Upper lobe of right lung (tissue), 1 donor: ENCODE results near the gene FBXO30. TPM values are rescaled to one million over a fixed set of nuclear protein-coding genes. Genes with fewer than 3 reads are reported as not detected.

Source experiments
- ATAC-seq: fragments of 200-7000 bp; cut with Tn5 transposase; one replicate; pipeline ENCODE4 v1.9.1; 2020; ENCODE audit warnings: mild to moderate bottlenecking, moderate library complexity
- DNase-seq: peaks from one replicate; pipeline ENCODE4 v3.0.0-alpha.2; 2020
- H3K27ac ChIP-seq: fragments of 200-600 bp; one replicate; pipeline ENCODE4 v1.8.0; 2022
- H3K27me3 ChIP-seq: fragments of 200-600 bp; one replicate; pipeline ENCODE4 v1.8.0; 2022; ENCODE audit warnings: mild to moderate bottlenecking
- H3K36me3 ChIP-seq: fragments of 200-600 bp; one replicate; pipeline ENCODE4 v1.8.0; 2022
- H3K4me1 ChIP-seq: fragments of 200-600 bp; one replicate; pipeline ENCODE4 v1.8.0; 2022
- H3K4me3 ChIP-seq: fragments of 200-600 bp; one replicate; pipeline ENCODE4 v1.8.0; 2022; ENCODE audit warnings: mild to moderate bottlenecking
- H3K9me3 ChIP-seq: fragments of 200-600 bp; one replicate; pipeline ENCODE4 v1.8.0; 2022
- intact Hi-C: fragments of 100-400 bp; cut with DNase I; formaldehyde crosslinking; loops from one replicate; pipeline ENCODE4 v1.11.0; 2022
- total RNA-seq: library from RNA; stranded (reverse); fragmentation: NEBNext Ultra II Directional; extraction: Animal tissue kit (Norgen Biotek cat#: 25700); gene quantifications from one replicate; pipeline ENCODE4 v1.2.1, GENCODE V29; 2021
- TF ChIP-seq, protein P1 (sequence below): fragments of 200-600 bp; IDR thresholded peaks from one replicate; pipeline ENCODE4 v1.8.0; 2022; ENCODE audit warnings: antibody characterized with exemption
- donor health status: DM: no; HTN: yes; CAD: no; lungs with severe emphysema.

The FBXO30 gene
- total RNA-seq, 1 donor from 2014 or later = 9.4 TPM

DNA sequence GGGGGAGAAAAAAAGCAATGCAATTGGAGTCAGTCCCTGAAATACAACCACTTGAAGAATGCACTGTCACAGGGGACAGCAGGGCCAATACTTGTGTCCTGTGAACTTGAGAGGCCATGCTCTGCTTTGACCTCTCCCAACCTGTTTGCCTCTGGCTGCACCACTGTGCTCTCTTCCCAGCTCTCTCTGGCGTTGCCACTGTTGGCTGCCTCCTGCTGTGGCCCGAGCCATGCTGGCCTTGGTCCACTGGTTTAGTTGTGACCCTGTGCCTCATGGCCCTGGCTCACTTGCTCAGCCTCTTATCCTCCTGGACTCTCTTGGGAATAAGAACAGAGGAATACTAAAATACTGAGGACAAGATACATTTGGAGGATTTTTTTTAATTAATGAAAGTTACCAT lies 14.5 kb upstream of the FBXO30 start:
- Histone ChIP-seq H3K27ac (no peak overlapping the region), H3K27me3 (no peaks in the 10 kb centered on the region), H3K4me1 (no peaks in the 10 kb centered on the region), H3K9me3 (no peaks in the 10 kb centered on the region), H3K36me3 (no peaks in the 10 kb centered on the region), H3K4me3 (no peak overlapping the region)
- ATAC-seq (no peak), DNase-seq (no peak)
- TF ChIP-seq, protein P1, sequence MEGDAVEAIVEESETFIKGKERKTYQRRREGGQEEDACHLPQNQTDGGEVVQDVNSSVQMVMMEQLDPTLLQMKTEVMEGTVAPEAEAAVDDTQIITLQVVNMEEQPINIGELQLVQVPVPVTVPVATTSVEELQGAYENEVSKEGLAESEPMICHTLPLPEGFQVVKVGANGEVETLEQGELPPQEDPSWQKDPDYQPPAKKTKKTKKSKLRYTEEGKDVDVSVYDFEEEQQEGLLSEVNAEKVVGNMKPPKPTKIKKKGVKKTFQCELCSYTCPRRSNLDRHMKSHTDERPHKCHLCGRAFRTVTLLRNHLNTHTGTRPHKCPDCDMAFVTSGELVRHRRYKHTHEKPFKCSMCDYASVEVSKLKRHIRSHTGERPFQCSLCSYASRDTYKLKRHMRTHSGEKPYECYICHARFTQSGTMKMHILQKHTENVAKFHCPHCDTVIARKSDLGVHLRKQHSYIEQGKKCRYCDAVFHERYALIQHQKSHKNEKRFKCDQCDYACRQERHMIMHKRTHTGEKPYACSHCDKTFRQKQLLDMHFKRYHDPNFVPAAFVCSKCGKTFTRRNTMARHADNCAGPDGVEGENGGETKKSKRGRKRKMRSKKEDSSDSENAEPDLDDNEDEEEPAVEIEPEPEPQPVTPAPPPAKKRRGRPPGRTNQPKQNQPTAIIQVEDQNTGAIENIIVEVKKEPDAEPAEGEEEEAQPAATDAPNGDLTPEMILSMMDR = no peak
- intact Hi-C loops = no loop called here

DNA sequence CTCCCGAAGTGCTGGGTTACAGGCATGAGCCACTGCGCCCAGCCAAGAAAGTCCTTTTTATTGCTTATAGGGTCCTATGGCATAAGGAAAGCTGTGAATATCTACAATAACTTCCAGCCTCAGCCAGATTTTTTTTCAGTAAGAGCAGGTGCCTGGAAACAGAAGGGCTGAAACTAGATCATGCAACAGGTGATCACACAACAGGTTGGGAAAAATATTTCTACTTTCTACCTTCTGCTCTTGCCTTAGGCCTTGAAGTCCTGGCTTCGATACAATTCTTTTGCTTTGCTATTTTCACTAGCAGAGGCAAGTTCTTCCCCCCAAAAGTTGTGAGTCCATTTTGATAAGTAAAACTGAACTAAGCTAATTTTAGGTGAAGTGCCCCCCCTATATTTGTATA lies 9.7 kb upstream of the FBXO30 start:
- intact Hi-C loops = no loop called here
- DNase-seq = no peak

DNA sequence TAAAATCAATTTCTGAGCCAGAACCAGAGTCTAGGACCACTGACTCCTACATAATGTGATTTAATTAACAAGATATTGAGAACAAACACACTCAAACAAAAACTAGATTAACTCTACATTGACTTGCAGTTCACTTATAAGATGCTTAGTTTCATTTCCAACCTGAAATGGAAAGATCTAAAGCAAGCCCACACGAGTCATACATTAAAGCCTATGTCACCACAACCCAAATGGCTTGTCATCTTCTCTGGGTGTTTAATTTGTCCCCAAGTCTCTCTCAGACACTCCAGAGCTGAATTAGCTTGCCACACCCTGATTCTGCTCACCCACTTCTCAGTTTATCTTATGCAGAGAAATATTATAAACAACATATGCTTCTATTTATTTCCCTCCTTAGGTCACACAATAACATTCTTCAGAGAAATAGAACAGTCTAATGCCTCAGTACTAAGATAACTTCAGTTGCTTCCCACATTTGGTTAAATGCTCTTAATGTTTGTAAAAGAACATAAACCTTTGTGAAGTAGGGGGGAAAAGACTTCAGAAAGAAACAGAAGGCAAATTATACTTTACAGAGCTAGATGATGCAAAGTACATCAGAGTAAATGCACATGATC lies 8.8 kb upstream of the FBXO30 start:
- Histone ChIP-seq H3K27me3 (no peaks in the 10 kb centered on the region), H3K9me3 (no peaks in the 10 kb centered on the region), H3K27ac (no peak overlapping the region), H3K36me3 (no peaks in the 10 kb centered on the region), H3K4me1 (no peaks in the 10 kb centered on the region), H3K4me3 (no peak overlapping the region)
- TF ChIP-seq, protein P1 = no peak
- intact Hi-C loops = no loop called here
- ATAC-seq = no peak
- DNase-seq = no peak

More for the DNA sequence above, 9.7 kb upstream of the FBXO30 start:
- no peaks in the 10 kb centered on the region for H3K4me1 ChIP-seq
- H3K9me3 ChIP-seq = no peaks in the 10 kb centered on the region
- H3K27ac ChIP-seq = no peak overlapping the region
- no peak for ATAC-seq
- no peaks in the 10 kb centered on the region for H3K36me3 ChIP-seq
- TF ChIP-seq, protein P1 = no peak
- H3K4me3 ChIP-seq = no peak overlapping the region
- no peaks in the 10 kb centered on the region for H3K27me3 ChIP-seq

DNA sequence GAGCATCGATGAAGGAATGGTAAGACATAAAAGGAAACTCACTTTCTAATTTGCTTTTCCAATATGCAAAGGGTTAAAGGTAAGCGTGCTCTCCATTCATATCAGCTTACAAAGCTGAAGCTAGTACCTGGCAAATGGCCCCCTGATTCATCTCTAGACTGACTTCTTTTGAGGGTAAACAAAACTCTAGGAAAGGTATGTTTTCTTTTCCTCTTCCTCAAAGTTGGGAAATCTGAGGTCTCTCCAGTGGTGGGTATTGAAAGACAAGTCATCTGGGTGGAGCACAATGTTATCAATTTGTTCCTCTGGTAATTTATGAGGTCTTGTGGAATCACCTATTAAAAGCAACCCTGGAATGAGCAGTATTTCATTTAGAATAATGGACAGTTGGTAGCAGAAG lies 7.9 kb upstream of the FBXO30 start:
- H3K9me3 ChIP-seq = no peaks in the 10 kb centered on the region
- no peaks in the 10 kb centered on the region for H3K36me3 ChIP-seq
- intact Hi-C loops = no loop called here
- H3K27me3 ChIP-seq = no peaks in the 10 kb centered on the region
- no peak for ATAC-seq
- no peak for DNase-seq
- TF ChIP-seq, protein P1 = no peak
- H3K27ac ChIP-seq = no peak overlapping the region
- no peaks in the 10 kb centered on the region for H3K4me1 ChIP-seq
- no peak overlapping the region for H3K4me3 ChIP-seq

DNA sequence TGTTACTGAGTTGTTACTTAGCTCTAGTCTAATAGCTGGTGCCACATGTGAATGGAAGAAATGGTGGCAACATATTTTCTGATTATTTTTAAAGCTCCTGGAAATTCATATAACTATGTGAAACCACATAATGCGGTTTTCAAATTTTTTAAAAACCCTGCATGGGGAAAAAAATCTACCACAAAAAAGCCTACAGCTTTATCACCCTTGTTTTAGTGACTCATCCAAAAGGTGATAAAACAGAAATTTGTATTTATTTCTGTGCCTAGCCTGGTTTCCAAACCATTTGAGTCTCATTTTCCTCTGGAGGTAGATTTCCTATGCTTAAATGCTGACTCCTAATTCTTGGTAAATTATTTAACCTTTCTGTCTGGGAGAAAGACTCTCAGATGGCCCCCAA lies 5.4 kb upstream of the FBXO30 start:
- TF ChIP-seq, protein P1 = no peak
- peaks cover 11% of the 10 kb centered on the region for H3K4me1 ChIP-seq
- ATAC-seq (no peak), DNase-seq (no peak)
- intact Hi-C loops = no loop called here
- H3K4me3 ChIP-seq = no peak overlapping the region
- no peak overlapping the region for H3K27ac ChIP-seq
- H3K27me3 ChIP-seq = no peaks in the 10 kb centered on the region
- H3K36me3 ChIP-seq = no peaks in the 10 kb centered on the region
- no peaks in the 10 kb centered on the region for H3K9me3 ChIP-seq

DNA sequence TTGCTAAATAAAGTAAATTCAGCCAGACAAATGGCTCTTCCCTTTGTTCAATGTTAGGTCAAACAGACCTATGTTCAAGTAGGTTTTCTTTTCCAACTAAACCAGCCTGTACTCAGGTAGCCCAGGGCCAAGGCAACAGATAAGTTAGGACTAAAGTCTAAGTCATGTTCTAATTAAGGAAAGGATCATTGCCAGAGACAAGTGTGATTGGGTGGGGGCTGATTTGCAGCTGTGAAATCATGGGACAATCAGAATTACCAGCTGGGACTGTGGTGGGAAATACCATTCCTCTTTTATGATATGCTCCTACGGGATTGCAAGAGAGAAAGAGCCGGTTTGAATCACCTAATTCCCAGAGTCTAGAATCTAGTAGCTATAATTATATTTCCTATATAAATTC lies 4.2 kb upstream of the FBXO30 start:
- no peak for ATAC-seq

More for the DNA sequence above, 4.2 kb upstream of the FBXO30 start:
- intact Hi-C loops = no loop called here
- Histone ChIP-seq H3K9me3 (no peaks in the 10 kb centered on the region), H3K4me3 (no peak overlapping the region), H3K27ac (no peak overlapping the region), H3K36me3 (no peaks in the 10 kb centered on the region), H3K27me3 (no peaks in the 10 kb centered on the region), H3K4me1 (peaks cover 11% of the 10 kb centered on the region)
- DNase-seq = no peak
- TF ChIP-seq, protein P1 = no peak
